Measurements from ENCODE around the gene YARS1. TPM values are rescaled to one million over a fixed set of nuclear protein-coding genes. Genes with fewer than 3 reads are reported as not detected.

Gene YARS1
- total RNA-seq, 1 experiment from 2014 or later = 194 TPM

GRCh38 chr1:32801096-32801715, 16.0 kb downstream of the YARS1 start:
- no peak for TF ChIP-seq CTCF (conservative IDR thresholded peaks at IDR 0.05)
- no peak overlapping the region for H3K56ac ChIP-seq (ENCODE audit: insufficient read length, low read depth, low read length)
- H3K4me1 Mint-ChIP-seq = no peaks in the 10 kb centered on the region
- no peak overlapping the region for H3K4me2 ChIP-seq (ENCODE audit: insufficient read depth, insufficient read length, low read length)
- H3K27ac ChIP-seq (ENCODE audit: insufficient read length, low read depth, low read length) = no peak overlapping the region
- no peak overlapping the region for H3K4me3 Mint-ChIP-seq
- H3K18ac ChIP-seq (ENCODE audit: insufficient read length, low read depth, low read length) = no peak overlapping the region
- H4K20me1 ChIP-seq (ENCODE audit: control insufficient read depth, insufficient read depth, insufficient read length) = no peaks in the 10 kb centered on the region
- H3K27ac Mint-ChIP-seq = no peak overlapping the region
- no peak for DNase-seq
- H2AK5ac ChIP-seq (ENCODE audit: insufficient read length, low read length) = no peak overlapping the region
- no peak overlapping the region for H4K91ac ChIP-seq (ENCODE audit: insufficient read length, low read depth, low read length)
- no peak overlapping the region for H3T11ph ChIP-seq (ENCODE audit: low read length)
- no peak overlapping the region for H2AFZ ChIP-seq (ENCODE audit: low read length)
- H3K36me3 Mint-ChIP-seq (ENCODE audit: insufficient read depth in 1 of 3, low read depth in 3 of 3) = peaks cover 61 to 86% (median 77%) of the 10 kb centered on the region in 3 experiments
- H3K9ac ChIP-seq (ENCODE audit: extremely low read depth, insufficient read length, low read length) = no peak overlapping the region
- no peak overlapping the region for H3K4ac ChIP-seq (ENCODE audit: low read depth, low read length)
- no peak overlapping the region for H2BK120ac ChIP-seq (ENCODE audit: low read depth, low read length, poor library complexity, severe bottlenecking)
- H3K14ac ChIP-seq (ENCODE audit: insufficient read depth, low read length) = no peak overlapping the region
- H3K4me1 ChIP-seq (ENCODE audit: insufficient read depth, low read length) = no peaks in the 10 kb centered on the region
- H4K5ac ChIP-seq (ENCODE audit: insufficient read length, low read depth, low read length) = no peak overlapping the region
- H4K8ac ChIP-seq (replicated peaks; ENCODE audit: insufficient read length, low read depth, low read length) = no peak overlapping the region
- no peak overlapping the region for H2BK15ac ChIP-seq (ENCODE audit: low read depth, low read length)
- no peak overlapping the region for H3K23ac ChIP-seq (ENCODE audit: insufficient read length, low read depth, low read length)
- no peak overlapping the region for H2BK5ac ChIP-seq (ENCODE audit: insufficient read length, low read length)
- H3K23me2 ChIP-seq (ENCODE audit: insufficient read length, low read depth, low read length, poor library complexity, severe bottlenecking) = no peaks in the 10 kb centered on the region
- H2BK20ac ChIP-seq (ENCODE audit: low read depth, low read length, poor library complexity, severe bottlenecking) = no peak overlapping the region
- H3K9me3 ChIP-seq (ENCODE audit: control insufficient read depth, low read depth, low read length) = no peaks in the 10 kb centered on the region
- peaks cover 0 to 4% of the 10 kb centered on the region in 2 experiments; a peak in 4 of 5 replicates for H3K9me3 Mint-ChIP-seq
- H2BK12ac ChIP-seq (ENCODE audit: insufficient read length, low read depth, low read length) = no peak overlapping the region
- no peaks in the 10 kb centered on the region for H3K79me2 ChIP-seq (ENCODE audit: insufficient read depth, low read length)
- peaks cover 4% of the 10 kb centered on the region for H3K79me1 ChIP-seq (ENCODE audit: insufficient read depth, low read depth, low read length, poor library complexity, severe bottlenecking)
- no peaks in the 10 kb centered on the region for H3K27me3 Mint-ChIP-seq (ENCODE audit: low read depth)
- H3K27me3 ChIP-seq (ENCODE audit: insufficient read depth, low read length) = no peaks in the 10 kb centered on the region
- WGBS (ENCODE audit: extremely low coverage, insufficient read length, low lambda C conversion rate) = no CpG with 5 or more reads among the region's 9 CpGs
